ENCODE results near the gene TMEM14C. TPM values are rescaled to one million over a fixed set of nuclear protein-coding genes. Genes with fewer than 3 reads are reported as not detected.

Gene TMEM14C
- total RNA-seq, 1 experiment from 2014 or later, result 134 TPM

DNA sequence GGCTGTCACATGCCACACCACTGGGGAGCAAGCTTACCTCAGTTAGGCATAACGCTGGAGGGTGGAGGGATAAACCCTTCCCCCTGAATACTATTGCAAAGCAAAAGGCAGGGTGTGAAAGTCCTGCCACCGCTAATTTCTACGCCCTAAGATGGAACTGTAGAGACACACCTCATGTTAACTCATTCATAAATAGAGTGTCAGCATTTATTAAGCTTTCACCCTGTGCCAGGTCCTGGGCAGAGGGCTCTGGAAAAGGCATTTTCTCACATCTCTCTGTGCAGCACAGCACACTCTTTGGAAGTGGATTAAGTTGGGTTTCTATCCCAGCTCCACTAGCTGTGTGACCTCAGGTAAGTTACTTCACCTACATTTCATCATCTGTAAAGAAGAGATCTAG is 46.5 kb downstream of the TMEM14C start:
- DNase-seq, result no peak
- H3K36me3 ChIP-seq (ENCODE audit: control insufficient read depth, insufficient read depth, low read length), result no peaks in the 10 kb centered on the region
- no TSS peak for BruUV-seq (replicated peaks)
- Mint-ChIP-seq H3K9me3 (ENCODE audit: unreplicated experiment) (no peaks in the 10 kb centered on the region), H3K36me3 (ENCODE audit: insufficient read depth, unreplicated experiment) (peaks cover 11% of the 10 kb centered on the region), H3K27ac (ENCODE audit: unreplicated experiment) (no peak overlapping the region), H3K4me1 (ENCODE audit: low read depth, unreplicated experiment) (peaks cover 11% of the 10 kb centered on the region), H3K4me3 (ENCODE audit: unreplicated experiment) (no peak overlapping the region), H3K27me3 (ENCODE audit: insufficient read depth, unreplicated experiment) (no peaks in the 10 kb centered on the region)
- TF ChIP-seq, protein P1, sequence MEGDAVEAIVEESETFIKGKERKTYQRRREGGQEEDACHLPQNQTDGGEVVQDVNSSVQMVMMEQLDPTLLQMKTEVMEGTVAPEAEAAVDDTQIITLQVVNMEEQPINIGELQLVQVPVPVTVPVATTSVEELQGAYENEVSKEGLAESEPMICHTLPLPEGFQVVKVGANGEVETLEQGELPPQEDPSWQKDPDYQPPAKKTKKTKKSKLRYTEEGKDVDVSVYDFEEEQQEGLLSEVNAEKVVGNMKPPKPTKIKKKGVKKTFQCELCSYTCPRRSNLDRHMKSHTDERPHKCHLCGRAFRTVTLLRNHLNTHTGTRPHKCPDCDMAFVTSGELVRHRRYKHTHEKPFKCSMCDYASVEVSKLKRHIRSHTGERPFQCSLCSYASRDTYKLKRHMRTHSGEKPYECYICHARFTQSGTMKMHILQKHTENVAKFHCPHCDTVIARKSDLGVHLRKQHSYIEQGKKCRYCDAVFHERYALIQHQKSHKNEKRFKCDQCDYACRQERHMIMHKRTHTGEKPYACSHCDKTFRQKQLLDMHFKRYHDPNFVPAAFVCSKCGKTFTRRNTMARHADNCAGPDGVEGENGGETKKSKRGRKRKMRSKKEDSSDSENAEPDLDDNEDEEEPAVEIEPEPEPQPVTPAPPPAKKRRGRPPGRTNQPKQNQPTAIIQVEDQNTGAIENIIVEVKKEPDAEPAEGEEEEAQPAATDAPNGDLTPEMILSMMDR (IDR thresholded peaks at IDR 0.05; ENCODE audit: insufficient read depth in 1 of 2, low read depth in 1 of 2, low read length in 1 of 2, severe bottlenecking in 1 of 2, unreplicated experiment in 1 of 2), result no peak
- no peaks in the 10 kb centered on the region for H3K9me3 ChIP-seq
- ChIA-PET POLR2A (no interaction called here), CTCF (no interaction called here)
- H3K4me3 ChIP-seq (ENCODE audit: low read depth, low read length), result no peak overlapping the region
- H3K27me3 ChIP-seq (replicated peaks; ENCODE audit: control insufficient read depth, insufficient read depth, low read length), result no peaks in the 10 kb centered on the region
- intact Hi-C loops (cut with micrococcal nuclease; ENCODE audit: unreplicated experiment), result no loop called here
- H3K4me1 ChIP-seq, result no peaks in the 10 kb centered on the region

DNA sequence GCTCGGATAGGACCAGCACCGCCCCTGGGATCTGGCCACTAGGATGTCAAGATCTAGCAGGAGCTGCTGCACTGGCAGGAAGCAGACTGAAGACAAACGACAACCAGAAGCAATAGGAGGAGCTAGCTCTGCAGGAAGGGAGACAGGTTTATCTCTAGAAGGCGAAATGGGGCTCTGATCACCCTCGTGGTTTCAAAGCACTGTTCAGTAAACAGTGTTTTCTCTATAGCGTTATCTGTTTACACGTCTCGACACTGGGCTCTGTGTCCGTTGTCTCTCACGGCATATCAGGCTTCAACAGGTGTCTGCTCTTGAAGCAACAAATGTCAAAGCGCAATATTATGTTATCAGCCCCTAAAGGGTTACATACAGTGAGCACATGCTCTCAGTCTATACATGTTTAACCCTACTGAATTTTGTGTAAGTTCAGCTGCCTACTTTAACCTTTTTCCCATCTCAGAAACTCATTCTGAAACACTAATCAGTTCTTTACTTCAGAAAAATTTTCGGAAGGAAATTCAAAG is 48.6 kb downstream of the TMEM14C start:
- no peak overlapping the region for H3K4me3 ChIP-seq (ENCODE audit: low read depth, low read length)
- no peaks in the 10 kb centered on the region for H3K9me3 ChIP-seq
- BruUV-seq (replicated peaks), result no TSS peak
- no peaks in the 10 kb centered on the region for H3K4me1 ChIP-seq
- H3K4me1 Mint-ChIP-seq (ENCODE audit: low read depth, unreplicated experiment), result peaks cover 11% of the 10 kb centered on the region
- no peak overlapping the region for H3K27ac Mint-ChIP-seq (ENCODE audit: unreplicated experiment)
- H3K27me3 ChIP-seq (replicated peaks; ENCODE audit: control insufficient read depth, insufficient read depth, low read length), result no peaks in the 10 kb centered on the region
- H3K4me3 Mint-ChIP-seq (ENCODE audit: unreplicated experiment), result no peak overlapping the region
- no peaks in the 10 kb centered on the region for H3K9me3 Mint-ChIP-seq (ENCODE audit: unreplicated experiment)
- no peaks in the 10 kb centered on the region for H3K27me3 Mint-ChIP-seq (ENCODE audit: insufficient read depth, unreplicated experiment)
- TF ChIP-seq, protein P1 (IDR thresholded peaks at IDR 0.05; ENCODE audit: insufficient read depth in 1 of 2, low read depth in 1 of 2, low read length in 1 of 2, severe bottlenecking in 1 of 2, unreplicated experiment in 1 of 2), result no peak
- ChIA-PET CTCF (no interaction called here), POLR2A (interaction anchor here (0.6 kb wide), 1 partner anchor 279 kb away, joined by 3 read pairs; no protein-coding TSS in a partner anchor)
- H3K36me3 Mint-ChIP-seq (ENCODE audit: insufficient read depth, unreplicated experiment), result peaks cover 16% of the 10 kb centered on the region
- peaks cover 1% of the 10 kb centered on the region; the same call in 1 of the 2 replicates for H3K36me3 ChIP-seq (ENCODE audit: control insufficient read depth, insufficient read depth, low read length)
- DNase-seq, result peak in 1 of 2 experiments; percentile 17
- intact Hi-C loops (cut with micrococcal nuclease; ENCODE audit: unreplicated experiment), result no loop called here

DNA sequence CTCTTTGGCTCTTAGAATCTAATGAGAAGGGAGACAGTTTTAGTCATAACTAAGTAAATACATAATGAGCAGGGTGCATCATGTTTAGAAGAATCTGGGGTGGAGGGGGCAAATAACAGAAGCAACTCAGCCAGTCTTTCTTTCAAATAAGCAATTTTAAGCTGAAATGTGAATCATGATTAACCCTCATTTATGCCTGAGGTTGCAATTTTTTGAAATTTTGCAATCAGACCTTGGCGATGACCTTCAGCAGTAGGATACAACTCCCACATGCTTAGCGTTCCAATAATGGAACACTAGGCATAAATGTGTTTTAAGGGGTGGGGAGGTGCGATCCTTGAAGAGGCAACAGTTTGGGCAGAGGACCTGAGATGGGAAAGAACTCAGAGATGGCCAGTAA is 55.4 kb downstream of the TMEM14C start:
- H3K27ac Mint-ChIP-seq (ENCODE audit: unreplicated experiment), result no peak overlapping the region
- TF ChIP-seq, protein P1 (IDR thresholded peaks at IDR 0.05; ENCODE audit: insufficient read depth in 1 of 2, low read depth in 1 of 2, low read length in 1 of 2, severe bottlenecking in 1 of 2, unreplicated experiment in 1 of 2), result no peak

More for the DNA sequence above, 55.4 kb downstream of the TMEM14C start:
- intact Hi-C loops (cut with micrococcal nuclease; ENCODE audit: unreplicated experiment), result no loop called here
- no peaks in the 10 kb centered on the region for H3K27me3 ChIP-seq (replicated peaks; ENCODE audit: control insufficient read depth, insufficient read depth, low read length)
- BruUV-seq (replicated peaks), result no TSS peak
- CTCF ChIA-PET, result no interaction called here
- no peaks in the 10 kb centered on the region for H3K4me1 ChIP-seq
- H3K4me3 ChIP-seq (ENCODE audit: low read depth, low read length), result no peak overlapping the region
- no peaks in the 10 kb centered on the region for H3K9me3 Mint-ChIP-seq (ENCODE audit: unreplicated experiment)
- H3K4me1 Mint-ChIP-seq (ENCODE audit: low read depth, unreplicated experiment), result no peaks in the 10 kb centered on the region
- no peak overlapping the region for H3K4me3 Mint-ChIP-seq (ENCODE audit: unreplicated experiment)
- no peaks in the 10 kb centered on the region for H3K9me3 ChIP-seq
- no peak for DNase-seq
- H3K27me3 Mint-ChIP-seq (ENCODE audit: insufficient read depth, unreplicated experiment), result no peaks in the 10 kb centered on the region
- POLR2A ChIA-PET, result no interaction called here
- H3K36me3 Mint-ChIP-seq (ENCODE audit: insufficient read depth, unreplicated experiment), result peaks cover 23% of the 10 kb centered on the region
- H3K36me3 ChIP-seq (ENCODE audit: control insufficient read depth, insufficient read depth, low read length), result peaks cover 1% of the 10 kb centered on the region; the same call in 1 of the 2 replicates
